ENCODE measurements around the gene AK8. TPM values are rescaled to one million over a fixed set of nuclear protein-coding genes. Genes with fewer than 3 reads are reported as not detected.

AK8 gene
- total and polyA plus RNA-seq, 9 of the 15 experiments (the other 6 are each of a cell fraction or from before 2014, with no cell fraction given), result 0.06 to 0.37 TPM; not detected in 7

GRCh38 chr9:132883349-132884294 is 5.5 kb upstream of the AK8 start (continued):
- TF ChIP-seq, protein P1, sequence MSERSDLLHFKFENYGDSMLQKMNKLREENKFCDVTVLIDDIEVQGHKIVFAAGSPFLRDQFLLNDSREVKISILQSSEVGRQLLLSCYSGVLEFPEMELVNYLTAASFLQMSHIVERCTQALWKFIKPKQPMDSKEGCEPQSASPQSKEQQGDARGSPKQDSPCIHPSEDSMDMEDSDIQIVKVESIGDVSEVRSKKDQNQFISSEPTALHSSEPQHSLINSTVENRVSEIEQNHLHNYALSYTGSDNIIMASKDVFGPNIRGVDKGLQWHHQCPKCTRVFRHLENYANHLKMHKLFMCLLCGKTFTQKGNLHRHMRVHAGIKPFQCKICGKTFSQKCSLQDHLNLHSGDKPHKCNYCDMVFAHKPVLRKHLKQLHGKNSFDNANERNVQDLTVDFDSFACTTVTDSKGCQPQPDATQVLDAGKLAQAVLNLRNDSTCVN (CRISPR knock-in tag; IDR thresholded peaks at IDR 0.05), result no peak

DNA sequence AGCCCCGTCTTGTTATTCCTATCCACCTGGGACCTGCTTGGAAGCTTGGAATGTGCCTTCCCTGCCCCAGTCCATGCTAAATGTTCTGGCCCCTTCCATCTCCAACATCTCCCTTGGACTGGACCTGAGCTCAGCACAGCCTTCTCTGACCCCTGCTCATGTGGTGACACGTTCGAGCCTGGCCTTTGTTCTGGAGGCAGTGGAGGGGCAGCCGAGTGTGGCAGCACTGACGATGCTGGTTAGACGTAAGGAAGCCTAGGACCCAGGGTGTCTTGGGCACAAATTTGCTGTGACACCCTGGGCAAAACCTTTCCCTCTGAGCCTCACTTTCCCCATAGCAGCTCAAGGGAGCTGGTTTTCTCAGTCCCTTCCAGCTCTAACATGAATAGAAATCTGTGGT is 4.5 kb upstream of the AK8 start:
- no TSS peak for BruUV-seq (replicated peaks)
- Histone ChIP-seq H3K4me3 (no peak overlapping the region), H3K9me1 (ENCODE audit: control insufficient read depth, insufficient read depth, low read length) (no peaks in the 10 kb centered on the region), H3K4me2 (ENCODE audit: insufficient read depth, low read length) (no peak overlapping the region), H3K4me1 (replicated peaks in 1 of 2; ENCODE audit: control insufficient read depth in 2 of 2, insufficient read depth in 2 of 2, low read length in 2 of 2) (peaks cover 0 to 15% of the 10 kb centered on the region in 2 experiments; a peak in 3 of 5 replicates), H3K27me3 (ENCODE audit: control insufficient read depth in 2 of 2, insufficient read depth in 2 of 2, low read length in 2 of 2) (peaks cover 26 to 44% of the 10 kb centered on the region in 2 experiments), H3K9ac (ENCODE audit: insufficient read depth in 1 of 2, low read depth in 2 of 2, low read length in 2 of 2) (no peak overlapping the region), H2AFZ (ENCODE audit: low read depth, low read length) (no peak overlapping the region), H3K27ac (ENCODE audit: extremely low read depth, low read depth, low read length) (no peak overlapping the region), H3K79me2 (ENCODE audit: control insufficient read depth, insufficient read depth, low read length) (no peaks in the 10 kb centered on the region), H4K20me1 (replicated peaks; ENCODE audit: control insufficient read depth, insufficient read depth, low read length) (no peaks in the 10 kb centered on the region; the same call in 1 of the 2 replicates), H3K36me3 (ENCODE audit: control insufficient read depth, insufficient read depth, low read length) (no peaks in the 10 kb centered on the region), H3K9me3 (replicated peaks; ENCODE audit: control insufficient read depth, insufficient read depth, low read depth, low read length) (no peaks in the 10 kb centered on the region)
- FAIRE-seq (no peak), DNase-seq (ENCODE audit: extremely low read depth in 1 of 4, low spot score in 3 of 4) (no peak), ATAC-seq (no peak)
- CTCF ChIA-PET (ENCODE audit: low intra/inter-chr PET ratio), result no interaction called here
- intact Hi-C loops (cut with micrococcal nuclease) (loop anchor here (2.0 kb wide), 1 partner anchor 44 kb away; no protein-coding TSS in a partner anchor), in situ Hi-C loops (cut with MboI) (no loop called here)
- POLR2A ChIA-PET, result no interaction called here
- WGBS (ENCODE audit: insufficient coverage, low coverage, missing lambda C conversion rate), result 5% methylated on average over 6 of the region's 6 CpGs
- no peak for TF ChIP-seq TBL1XR1 (IDR thresholded peaks at IDR 0.05; ENCODE audit: low read length in 2 of 2)
- TF ChIP-seq BDP1 (IDR thresholded peaks at IDR 0.05; ENCODE audit: insufficient read depth, insufficient read length), result no peak
- no peak for TF ChIP-seq SUPT5H (IDR thresholded peaks at IDR 0.05)
- TF ChIP-seq ZNF212 (CRISPR knock-in tag; IDR thresholded peaks at IDR 0.05), result no peak
- TF ChIP-seq THRB (CRISPR knock-in tag; conservative IDR thresholded peaks at IDR 0.05), result no peak
- TF ChIP-seq FOXO4 (CRISPR knock-in tag; IDR thresholded peaks at IDR 0.05), result no peak
- no peak for TF ChIP-seq ZSCAN29 (IDR thresholded peaks at IDR 0.05)
- TF ChIP-seq, protein P2, sequence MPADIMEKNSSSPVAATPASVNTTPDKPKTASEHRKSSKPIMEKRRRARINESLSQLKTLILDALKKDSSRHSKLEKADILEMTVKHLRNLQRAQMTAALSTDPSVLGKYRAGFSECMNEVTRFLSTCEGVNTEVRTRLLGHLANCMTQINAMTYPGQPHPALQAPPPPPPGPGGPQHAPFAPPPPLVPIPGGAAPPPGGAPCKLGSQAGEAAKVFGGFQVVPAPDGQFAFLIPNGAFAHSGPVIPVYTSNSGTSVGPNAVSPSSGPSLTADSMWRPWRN (IDR thresholded peaks at IDR 0.05; ENCODE audit: low read depth), result no peak
- TF ChIP-seq FOXK1 (CRISPR knock-in tag; IDR thresholded peaks at IDR 0.05; ENCODE audit: borderline replicate concordance), result no peak
- no peak for TF ChIP-seq PBX2 (CRISPR knock-in tag; IDR thresholded peaks at IDR 0.05; ENCODE audit: low read depth)
- no peak for TF ChIP-seq PBX2 (tag; conservative IDR thresholded peaks at IDR 0.05; ENCODE audit: low read depth)
- no peak for TF ChIP-seq HDGF (IDR thresholded peaks at IDR 0.05)

Data from K562 (cell line).